Glutamatergic neuron (in vitro differentiated cells): ENCODE data around the gene RTL10. TPM values are rescaled to one million over a fixed set of nuclear protein-coding genes. Genes with fewer than 3 reads are reported as not detected.
A peak's percentile ranks its signal among the peaks of the same experiment; 100 is the strongest.

Experiments used
- DNase-seq: peaks from one replicate; pipeline ENCODE4 v3.0.0; 2022
- H3K27ac Mint-ChIP-seq: one replicate; pipeline ENCODE4 v1.8.0; 2020; ENCODE audit warnings: mild to moderate bottlenecking, mixed read lengths, inconsistent platforms; ENCODE audit not compliant: unreplicated experiment
- H3K27me3 Mint-ChIP-seq: one replicate; pipeline ENCODE4 v1.8.0; 2020; ENCODE audit warnings: mild to moderate bottlenecking, moderate library complexity, mixed read lengths, inconsistent platforms; ENCODE audit not compliant: unreplicated experiment
- H3K36me3 Mint-ChIP-seq: one replicate; pipeline ENCODE4 v1.8.0; 2020; ENCODE audit warnings: mild to moderate bottlenecking, mixed read lengths, inconsistent platforms; ENCODE audit not compliant: unreplicated experiment
- H3K4me1 Mint-ChIP-seq: one replicate; pipeline ENCODE4 v1.8.0; 2020; ENCODE audit warnings: mild to moderate bottlenecking, low read depth, mixed read lengths, inconsistent platforms; ENCODE audit not compliant: unreplicated experiment
- H3K4me3 Mint-ChIP-seq: one replicate; pipeline ENCODE4 v1.8.0; 2020; ENCODE audit warnings: mild to moderate bottlenecking, mixed read lengths, inconsistent platforms; ENCODE audit not compliant: unreplicated experiment
- H3K9me3 Mint-ChIP-seq: one replicate; pipeline ENCODE4 v1.8.0; 2020; ENCODE audit warnings: mild to moderate bottlenecking, moderate library complexity, mixed read lengths, inconsistent platforms; ENCODE audit not compliant: unreplicated experiment
- CTCF ChIP-seq: fragments of 200-600 bp; sonication (generic); IDR thresholded peaks from one replicate; pipeline ENCODE4 v1.5.0; 2021; ENCODE audit not compliant: partially characterized antibody, unreplicated experiment
- total RNA-seq: library from RNA; stranded (reverse); fragmentation: NEBNext Ultra II Directional; extraction: Animal tissue kit (Norgen Biotek cat#: 25700); gene quantifications from one replicate; pipeline ENCODE4 v1.2.1, GENCODE V29; 2021; ENCODE audit not compliant: unreplicated experiment

Gene RTL10
- total RNA-seq, 1 donor from 2014 or later, result 12.1 TPM

GRCh38 chr22:19878461-19879245 is 24.0 kb upstream of the RTL10 start:
- no peak overlapping the region for H3K27ac Mint-ChIP-seq
- peaks cover 7% of the 10 kb centered on the region for H3K4me1 Mint-ChIP-seq
- peaks cover 2% of the 10 kb centered on the region for H3K9me3 Mint-ChIP-seq
- no peaks in the 10 kb centered on the region for H3K27me3 Mint-ChIP-seq
- DNase-seq, result peak; percentile 14
- no peaks in the 10 kb centered on the region for H3K36me3 Mint-ChIP-seq
- no peak for TF ChIP-seq CTCF
- H3K4me3 Mint-ChIP-seq, result no peak overlapping the region

GRCh38 chr22:19877626-19878339 is 23.1 kb upstream of the RTL10 start:
- Mint-ChIP-seq H3K4me3 (no peak overlapping the region), H3K36me3 (no peaks in the 10 kb centered on the region), H3K27me3 (no peaks in the 10 kb centered on the region), H3K27ac (no peak overlapping the region), H3K9me3 (peaks cover 2% of the 10 kb centered on the region), H3K4me1 (peaks cover 7% of the 10 kb centered on the region)
- no peak for TF ChIP-seq CTCF
- DNase-seq, result peak; percentile 5

- peak; percentile 12 for DNase-seq
- Mint-ChIP-seq H3K9me3 (peaks cover 2% of the 10 kb centered on the region), H3K4me1 (peaks cover 7% of the 10 kb centered on the region), H3K27me3 (no peaks in the 10 kb centered on the region), H3K27ac (no peak overlapping the region), H3K36me3 (no peaks in the 10 kb centered on the region), H3K4me3 (no peak overlapping the region)
- TF ChIP-seq CTCF, result no peak
These were observed 22.4 kb upstream of the RTL10 start for GRCh38 chr22:19876941-19877625.

DNA sequence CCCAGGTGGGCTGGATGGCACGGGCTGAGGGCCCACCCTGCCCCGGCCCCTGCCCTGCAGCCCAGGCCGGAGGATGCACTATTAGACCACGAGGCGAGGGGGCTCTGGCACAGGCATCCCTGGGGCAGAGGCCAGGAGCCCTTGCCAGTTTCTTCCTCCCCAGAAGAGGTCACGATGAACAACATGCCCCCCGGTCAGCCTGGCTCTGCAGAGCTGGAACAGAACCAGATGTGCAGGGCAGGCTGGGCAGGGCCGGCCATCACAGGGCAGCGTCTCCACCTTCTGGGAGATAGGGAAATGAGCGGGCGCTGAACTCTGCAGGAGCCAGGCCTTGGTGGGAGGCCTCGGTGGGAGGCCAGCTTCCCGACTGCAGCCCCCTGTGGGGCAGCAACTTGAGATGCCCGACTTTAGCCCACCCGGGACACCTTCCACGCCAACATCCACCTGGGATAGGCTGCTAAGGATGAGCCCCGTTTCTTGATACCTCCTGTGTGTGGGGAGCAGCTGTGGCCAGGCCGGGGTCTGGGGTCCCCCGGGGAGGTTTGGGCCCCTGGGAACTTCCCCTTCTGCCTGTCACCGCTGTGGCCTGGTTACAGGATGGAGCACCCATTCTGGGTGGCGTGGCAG is 21.8 kb upstream of the RTL10 start:
- Mint-ChIP-seq H3K4me1 (peaks cover 4% of the 10 kb centered on the region), H3K27me3 (no peaks in the 10 kb centered on the region), H3K27ac (no peak overlapping the region), H3K36me3 (no peaks in the 10 kb centered on the region), H3K9me3 (peaks cover 2% of the 10 kb centered on the region), H3K4me3 (no peak overlapping the region)
- peak; percentile 11 for DNase-seq
- no peak for TF ChIP-seq CTCF
